Activated T-cell treated with anti-CD3 and anti-CD28 coated beads, Interleukin-2, amount 50 U/mL, for 48 hours (primary cell): Measurements from ENCODE around the gene CARHSP1.

ENCODE experiments used
- DNase-seq, 2 experiments: peaks; one replicate each; pipeline ENCODE4 v3.0.0-alpha.2; 2020

CARHSP1 gene

GRCh38 chr16:8869212-8869987, 594 bp upstream of the CARHSP1 start:
- no peak for DNase-seq

- DNase-seq, result peak; percentile 42 to 44
These were observed 832 bp downstream of the CARHSP1 start for GRCh38 chr16:8867932-8868415.

- DNase-seq, result peak; percentile 56 to 57
These were observed 1.4 kb downstream of the CARHSP1 start for GRCh38 chr16:8867216-8867931.

- no peak for DNase-seq
These were observed 2.0 kb downstream of the CARHSP1 start for GRCh38 chr16:8866884-8867215.

- no peak for DNase-seq
These were observed 2.5 kb downstream of the CARHSP1 start for GRCh38 chr16:8866118-8866883.

- no peak for DNase-seq
These were observed 3.5 kb downstream of the CARHSP1 start for GRCh38 chr16:8865145-8865882.

- no peak for DNase-seq
These were observed 4.2 kb downstream of the CARHSP1 start for GRCh38 chr16:8864480-8865110.

GRCh38 chr16:8863594-8864424, 5.0 kb downstream of the CARHSP1 start:
- no peak for DNase-seq

GRCh38 chr16:8862309-8863130, 6.3 kb downstream of the CARHSP1 start:
- no peak for DNase-seq

GRCh38 chr16:8861563-8862308, 7.1 kb downstream of the CARHSP1 start:
- DNase-seq, result no peak

- DNase-seq, result no peak
These were observed 8.6 kb downstream of the CARHSP1 start for GRCh38 chr16:8859913-8860881.

- no peak for DNase-seq
These were observed 9.6 kb downstream of the CARHSP1 start for GRCh38 chr16:8858994-8859912.

GRCh38 chr16:8855972-8856371, 12.8 kb downstream of the CARHSP1 start:
- DNase-seq, result no peak

GRCh38 chr16:8855051-8855786, 13.6 kb downstream of the CARHSP1 start:
- DNase-seq, result no peak

GRCh38 chr16:8854298-8854948, 14.4 kb downstream of the CARHSP1 start:
- DNase-seq, result no peak

GRCh38 chr16:8853611-8854010, 15.2 kb downstream of the CARHSP1 start:
- no peak for DNase-seq
